Pancreas (tissue), 10 donors: Measurements from ENCODE around the gene YY1. TPM values are rescaled to one million over a fixed set of nuclear protein-coding genes. Genes with fewer than 3 reads are reported as not detected.
"Not testable (repeated sequence)": the region's sequence is repeated elsewhere in the genome, so short reads cannot be mapped to it uniquely, and the experiment has no call there.

Source experiments
- ATAC-seq, 4 donors: fragments of 200-7000 bp; cut with Tn5 transposase; one replicate each; pipeline versions ENCODE4 v1.8.0 to v1.9.1; 2020; ENCODE audit warnings: mild to moderate bottlenecking in 4 of 4, moderate library complexity in 4 of 4
- DNase-seq, 6 donors: peaks; one replicate each; pipeline ENCODE4 v3.0.0-alpha.2; 2020
- FAIRE-seq: peaks from 2 replicates; lab custom pipeline; 2012; peaks lifted over from hg19 to GRCh38; lab: Jason Lieb, UNC
- H3K27ac ChIP-seq, 4 donors: fragments of 200-600 bp; sonication (generic); 1 replicate in 3 of 4; 2 replicates in 1 of 4; pipeline versions ENCODE4 v1.5.0 to v1.8.0; 2020
- H3K27me3 ChIP-seq, 4 donors: fragments of 200-600 bp; one replicate each; pipeline ENCODE4 v1.8.0; 2021
- H3K36me3 ChIP-seq, 3 donors: fragments of 200-600 bp; sonication (generic) in 1 of 3; one replicate each; pipeline versions ENCODE4 v1.5.0 to v1.8.0; 2020 to 2021
- H3K4me1 ChIP-seq, 3 donors: fragments of 200-600 bp; one replicate each; pipeline ENCODE4 v1.8.0; 2021
- H3K4me3 ChIP-seq, 4 donors: fragments of 200-600 bp; sonication (generic) in 2 of 4; one replicate each; pipeline versions ENCODE4 v1.5.0 to v1.8.0; 2020 to 2021
- H3K9me3 ChIP-seq, 4 donors: fragments of 200-600 bp; one replicate each; pipeline ENCODE4 v1.8.0; 2021
- WGBS, 2 donors: extraction: QIAGEN DNeasy Blood & Tissue Kit; methylation state at CpG; one replicate each; pipeline ENCODE4 v1.1.7; 2013; 5-methylcytosine and 5-hydroxymethylcytosine counted together
- intact Hi-C, 3 donors: fragments of 100-400 bp; cut with DNase I; formaldehyde crosslinking; loops; one replicate each; pipeline versions ENCODE4 v1.11.1 to v1.14.2; 2022
- polyA plus RNA-seq, 2 donors: library from polyadenylated mRNA; stranded (reverse); fragments of 200-250 nt; gene quantifications; one replicate each; pipeline ENCODE4 v1.2.3, GENCODE V29; 2013
- total RNA-seq, 6 donors: library from RNA; stranded (reverse); fragmentation: NEBNext Ultra II Directional in 4 of 6; extraction: Animal tissue kit (Norgen Biotek cat#: 25700) in 4 of 6; gene quantifications; one replicate each; pipeline versions ENCODE4 v1.2.1 to v1.2.4, GENCODE V29; 2021 to 2023
- TF ChIP-seq, protein P1 (sequence below), 4 donors: fragments of 200-600 bp; sonication (generic) in 3 of 4; IDR thresholded peaks; one replicate each; pipeline versions ENCODE4 v1.5.0 to v1.8.0; 2021; ENCODE audit warnings: antibody characterized with exemption in 4 of 4
- donor health status: healthy with polysubstance abuse.
- donor health status: DM: no; HTN: no; CAD: no; lungs with moderate emphysema.
- donor health status: DM: no; HTN: no; CAD: no.
- donor health status: control.
- donor health status: control.
- donor health status: Bipolar disorder and iron deficiency.
- donor health status: DM: yes; HTN: yes; CAD: no.
- donor health status: DM: no; HTN: no; CAD: no.
- donor health status: DM: no; HTN: no; CAD: no.
- donor health status: DM: yes; HTN: yes; CAD: no.

The YY1 gene
- total and polyA plus RNA-seq, 8 donors = 10.5 to 38.7 (median 24.1) TPM

DNA sequence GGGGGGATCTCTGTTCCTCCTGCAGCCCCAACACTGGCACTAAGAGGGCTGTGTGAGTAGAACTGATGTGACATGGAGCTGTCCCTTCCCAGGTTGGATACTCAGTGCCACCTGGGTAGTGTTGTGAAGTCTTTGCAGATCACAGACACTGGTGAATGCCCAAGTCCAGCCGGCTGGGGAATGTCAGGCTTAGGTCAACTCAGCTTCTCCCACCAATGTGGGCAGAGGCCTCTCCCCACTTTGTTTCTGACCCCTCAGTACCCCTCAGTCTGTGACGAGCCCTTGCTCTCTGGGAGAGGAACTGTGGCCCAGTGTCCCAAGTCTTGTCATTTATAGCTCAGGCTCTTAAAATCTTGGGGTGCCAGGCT, 56.0 kb downstream of the YY1 start:
- H3K36me3 ChIP-seq = peaks cover 0 to 7% (median 0%) of the 10 kb centered on the region in 3 donors

DNA sequence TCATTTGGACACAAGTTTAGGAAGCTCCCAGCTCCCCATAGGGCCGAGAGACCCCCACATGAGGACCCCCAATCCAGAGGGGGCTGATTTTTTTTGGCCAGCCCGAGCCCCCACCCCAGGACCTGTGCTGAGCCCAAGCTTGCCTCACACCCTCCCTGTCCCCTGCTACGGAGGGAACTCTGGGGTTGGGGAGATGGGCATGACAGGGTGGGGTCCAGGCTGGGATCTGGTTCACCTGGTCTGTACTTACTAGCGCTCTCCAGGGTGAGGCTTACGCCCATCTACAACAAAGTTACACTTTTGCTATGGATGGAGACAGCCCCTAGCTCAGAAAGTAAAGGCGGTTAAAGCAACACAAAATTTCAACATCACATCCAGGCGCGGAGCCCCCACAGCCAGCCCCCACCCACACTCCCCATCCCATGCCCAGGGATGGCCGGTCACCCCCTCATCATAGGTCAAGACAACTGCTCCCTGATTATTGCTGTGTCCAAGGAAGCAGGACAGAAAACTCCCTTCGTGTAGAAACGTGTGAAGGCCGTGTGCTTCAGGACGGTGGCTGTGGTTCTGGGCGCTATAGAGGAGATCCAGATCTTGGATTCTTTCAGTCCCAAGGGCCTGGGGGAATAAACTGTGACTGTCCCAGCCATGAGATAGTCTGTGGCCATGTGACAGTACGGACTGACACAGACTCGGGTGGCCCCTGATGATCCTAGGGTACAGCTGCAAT, 56.6 kb downstream of the YY1 start:
- WGBS, 2 donors = 90 to 96% methylated on average over 16 of the region's 16 CpGs
- Histone ChIP-seq H3K9me3 (no peaks in the 10 kb centered on the region), H3K4me1 (peaks cover 0 to 12% (median 9%) of the 10 kb centered on the region in 3 donors), H3K27ac (no peak overlapping the region), H3K4me3 (no peak overlapping the region), H3K27me3 (no peaks in the 10 kb centered on the region), H3K36me3 (peaks cover 0 to 7% (median 0%) of the 10 kb centered on the region in 3 donors)
- FAIRE-seq (no peak), DNase-seq (peak in 2 of 6 donors; percentile 26 to 35), ATAC-seq (no peak)
- TF ChIP-seq, protein P1, sequence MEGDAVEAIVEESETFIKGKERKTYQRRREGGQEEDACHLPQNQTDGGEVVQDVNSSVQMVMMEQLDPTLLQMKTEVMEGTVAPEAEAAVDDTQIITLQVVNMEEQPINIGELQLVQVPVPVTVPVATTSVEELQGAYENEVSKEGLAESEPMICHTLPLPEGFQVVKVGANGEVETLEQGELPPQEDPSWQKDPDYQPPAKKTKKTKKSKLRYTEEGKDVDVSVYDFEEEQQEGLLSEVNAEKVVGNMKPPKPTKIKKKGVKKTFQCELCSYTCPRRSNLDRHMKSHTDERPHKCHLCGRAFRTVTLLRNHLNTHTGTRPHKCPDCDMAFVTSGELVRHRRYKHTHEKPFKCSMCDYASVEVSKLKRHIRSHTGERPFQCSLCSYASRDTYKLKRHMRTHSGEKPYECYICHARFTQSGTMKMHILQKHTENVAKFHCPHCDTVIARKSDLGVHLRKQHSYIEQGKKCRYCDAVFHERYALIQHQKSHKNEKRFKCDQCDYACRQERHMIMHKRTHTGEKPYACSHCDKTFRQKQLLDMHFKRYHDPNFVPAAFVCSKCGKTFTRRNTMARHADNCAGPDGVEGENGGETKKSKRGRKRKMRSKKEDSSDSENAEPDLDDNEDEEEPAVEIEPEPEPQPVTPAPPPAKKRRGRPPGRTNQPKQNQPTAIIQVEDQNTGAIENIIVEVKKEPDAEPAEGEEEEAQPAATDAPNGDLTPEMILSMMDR (IDR thresholded peaks at IDR 0.05) = no peak
- intact Hi-C loops = no loop called here

More for the DNA sequence above, 56.0 kb downstream of the YY1 start:
- Histone ChIP-seq H3K4me3 (no peak overlapping the region), H3K27ac (no peak overlapping the region), H3K4me1 (peaks cover 0 to 12% (median 9%) of the 10 kb centered on the region in 3 donors), H3K27me3 (no peaks in the 10 kb centered on the region), H3K9me3 (no peaks in the 10 kb centered on the region)
- WGBS, 2 donors = 82 to 95% methylated on average over 2 of the region's 2 CpGs
- DNase-seq = peak in 1 of 6 donors; percentile 10
- no peak for FAIRE-seq
- intact Hi-C loops = no loop called here
- ATAC-seq = no peak
- TF ChIP-seq, protein P1 (IDR thresholded peaks at IDR 0.05) = no peak

DNA sequence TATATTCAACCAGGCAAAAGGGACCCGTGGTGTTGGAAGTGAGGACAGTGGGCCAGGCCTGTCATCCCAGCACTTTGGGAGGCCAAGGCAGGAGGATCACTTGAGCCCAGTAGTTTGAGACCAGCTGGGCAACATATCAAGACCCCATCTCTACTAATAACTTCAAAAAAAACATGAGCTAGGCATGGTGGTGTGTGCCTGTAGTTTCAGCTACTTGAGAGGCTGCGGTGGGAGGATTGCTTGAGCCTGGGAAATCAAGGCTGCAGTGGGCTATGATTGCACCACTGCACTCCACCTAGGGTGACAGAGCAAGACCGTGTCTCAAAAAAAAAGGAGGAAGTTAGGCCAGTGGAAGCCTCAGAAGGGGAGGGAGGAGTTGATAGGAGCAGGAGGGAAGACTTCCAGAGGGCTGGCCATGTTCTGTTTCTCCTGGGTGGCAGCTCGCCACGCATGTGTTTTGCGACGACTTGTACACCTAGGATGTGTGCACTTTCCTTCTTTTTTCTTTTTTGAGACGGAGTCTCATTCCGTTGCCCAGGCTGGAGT, 57.2 kb downstream of the YY1 start:
- peak in 2 of 6 donors; percentile 16 to 20 for DNase-seq
- 88 to 96% methylated on average over 9 of the region's 9 CpGs for WGBS, 2 donors
- H3K27ac ChIP-seq = peak overlapping the region in 1 of 4 donors; percentile 65

DNA sequence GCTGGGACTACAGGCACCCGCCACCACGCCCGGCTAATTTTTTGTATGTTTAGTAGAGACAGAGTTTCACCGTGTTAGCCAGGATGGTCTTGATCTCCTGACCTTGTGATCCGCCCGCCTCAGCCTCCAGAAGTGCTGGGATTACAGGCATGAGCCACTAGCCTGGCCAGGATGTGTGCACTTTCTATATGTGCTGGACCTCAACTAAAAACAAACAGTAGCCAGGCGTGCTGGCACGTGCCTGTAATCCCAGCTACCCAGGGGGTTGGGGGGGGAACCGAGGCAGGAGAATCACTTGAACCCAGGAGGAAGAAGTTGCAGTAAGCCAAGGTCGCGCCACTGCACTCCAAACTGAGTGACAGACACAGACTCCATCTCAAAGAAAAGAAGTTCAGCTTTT, 57.8 kb downstream of the YY1 start:
- DNase-seq = peak in 2 of 6 donors; percentile 20 to 39
- ATAC-seq, FAIRE-seq, H3K36me3 ChIP-seq, H3K9me3 ChIP-seq, H3K4me3 ChIP-seq, intact Hi-C loops, H3K27me3 ChIP-seq: not testable (repeated sequence)
- peaks cover 0 to 12% (median 9%) of the 10 kb centered on the region in 3 donors for H3K4me1 ChIP-seq
- H3K27ac ChIP-seq = peak overlapping the region; percentile 14 to 70 (median 66)
- 77 to 82% methylated on average over 11 of the region's 11 CpGs for WGBS, 2 donors

More for the DNA sequence above, 57.2 kb downstream of the YY1 start:
- intact Hi-C loops = no loop called here
- H3K27me3 ChIP-seq = no peaks in the 10 kb centered on the region
- H3K36me3 ChIP-seq = peaks cover 0 to 7% (median 0%) of the 10 kb centered on the region in 3 donors
- FAIRE-seq (no peak), ATAC-seq (peak in 1 of 4 donors; percentile 6)
- peaks cover 0 to 12% (median 9%) of the 10 kb centered on the region in 3 donors for H3K4me1 ChIP-seq
- TF ChIP-seq, protein P1 (IDR thresholded peaks at IDR 0.05) = no peak
- no peaks in the 10 kb centered on the region for H3K9me3 ChIP-seq
- no peak overlapping the region for H3K4me3 ChIP-seq

DNA sequence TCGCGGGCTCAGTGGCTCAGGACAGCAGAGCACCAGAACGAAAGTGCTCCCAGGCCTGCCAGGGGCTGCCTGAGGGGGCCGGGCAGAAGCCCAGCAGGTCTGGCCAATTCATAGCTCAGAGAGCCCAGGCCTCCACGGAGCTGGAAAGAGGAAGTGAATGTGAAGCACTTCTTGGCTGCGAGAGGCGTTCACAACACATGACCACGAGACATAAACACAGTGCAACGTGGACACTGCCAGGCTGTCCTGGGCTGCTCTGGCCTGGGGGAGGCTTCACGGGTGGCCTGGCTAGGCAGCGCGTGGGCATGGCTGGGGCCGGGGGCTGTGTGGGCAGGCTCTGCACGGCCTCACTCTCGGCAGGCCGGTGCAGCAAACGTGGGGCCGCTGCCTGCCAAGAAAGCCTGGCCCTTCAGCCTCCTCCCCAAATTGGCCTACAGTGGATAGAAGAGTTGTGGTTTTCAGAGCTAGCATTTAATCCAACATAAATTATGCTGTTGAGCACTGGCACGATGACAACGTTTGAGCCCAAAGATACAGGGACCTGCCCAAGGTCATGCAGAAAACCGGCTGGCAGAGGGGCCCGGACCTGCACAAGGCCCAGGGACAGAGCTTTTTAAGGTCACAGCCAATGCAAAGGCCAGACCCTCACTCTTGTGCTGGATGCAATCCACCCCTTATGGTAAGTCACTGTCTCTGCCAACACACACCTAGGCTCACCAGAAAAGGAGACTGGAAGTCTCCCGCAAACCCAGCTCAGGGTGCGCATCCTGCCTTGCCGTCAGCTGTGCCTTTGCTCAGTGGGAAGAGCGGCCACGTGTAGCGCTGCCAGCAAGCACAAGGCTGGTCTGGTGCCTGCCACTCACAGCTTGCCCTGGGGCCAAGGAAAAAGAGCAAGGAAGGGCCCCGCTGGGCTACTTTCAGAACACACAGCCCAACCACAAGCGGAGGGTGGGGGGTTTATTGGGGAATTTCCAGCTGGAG, 58.7 kb downstream of the YY1 start:
- peak; percentile 76 to 94 (median 86) for ATAC-seq
- H3K4me1 ChIP-seq = peaks cover 0 to 12% (median 9%) of the 10 kb centered on the region in 3 donors
- peak in 5 of 6 donors; percentile 42 to 72 (median 64) for DNase-seq
- no peak for FAIRE-seq
- no peaks in the 10 kb centered on the region for H3K27me3 ChIP-seq
- intact Hi-C loops = no loop called here
- peak overlapping the region; percentile 14 to 70 (median 66) for H3K27ac ChIP-seq
- H3K4me3 ChIP-seq = no peak overlapping the region
- no peaks in the 10 kb centered on the region for H3K9me3 ChIP-seq
- no peaks in the 10 kb centered on the region for H3K36me3 ChIP-seq
- WGBS, 2 donors = 37 to 38% methylated on average over 30 of the region's 30 CpGs
- TF ChIP-seq, protein P1 (IDR thresholded peaks at IDR 0.05) = no peak
